HepG2 (cell line): ENCODE measurements around the gene SMYD1. TPM values are rescaled to one million over a fixed set of nuclear protein-coding genes. Genes with fewer than 3 reads are reported as not detected.
A peak's percentile ranks its signal among the peaks of the same experiment; 100 is the strongest.

Experiments
- ATF7-NPFF ChIP-seq: sonication (generic); formaldehyde crosslinking; IDR thresholded peaks from 2 replicates; pipeline ENCODE4 v1.8.1; 2023; ENCODE audit warnings: mild to moderate bottlenecking, low read depth, missing genetic modification reagents, moderate library complexity
- FOXA1 ChIP-seq, 2 experiments: fragments of 450-650 bp in 1 of 2; sonication (generic) in 1 of 2; formaldehyde crosslinking in 1 of 2; IDR thresholded peaks; 2 replicates each; pipeline versions ENCODE4 v1.4.0 to v1.6.1; 2016 to 2020; ENCODE audit warnings: missing genetic modification reagents in 1 of 2
- HCFC1 ChIP-seq: fragments of 150-350 bp; IDR thresholded peaks from 2 replicates; pipeline ENCODE4 v1.6.1; 2014; ENCODE audit warnings: low read depth, low read length
- HDAC2 ChIP-seq: sonication (generic); formaldehyde crosslinking; IDR thresholded peaks from 2 replicates; pipeline ENCODE4 v1.4.0; 2020; ENCODE audit warnings: missing genetic modification reagents
- HMG20B ChIP-seq: conservative IDR thresholded peaks from 2 replicates; pipeline ENCODE4 v1.6.1; 2016; ENCODE audit warnings: missing genetic modification reagents, missing compliant biosample characterization
- KAT2B ChIP-seq: fragments of 150-350 bp; IDR thresholded peaks from 2 replicates; pipeline ENCODE4 v1.6.1; 2014; ENCODE audit warnings: low read depth, low read length, borderline replicate concordance
- MED13 ChIP-seq: sonication (generic); formaldehyde crosslinking; IDR thresholded peaks from 2 replicates; pipeline ENCODE4 v1.5.0; 2020; ENCODE audit warnings: missing genetic modification reagents
- NFYB ChIP-seq: sonication (generic); formaldehyde crosslinking; IDR thresholded peaks from 2 replicates; pipeline ENCODE4 v1.4.0; 2020; ENCODE audit warnings: missing genetic modification reagents
- PAWR ChIP-seq: sonication (generic); formaldehyde crosslinking; IDR thresholded peaks from 2 replicates; pipeline ENCODE4 v1.4.0; 2020; ENCODE audit warnings: missing genetic modification reagents, mild to moderate bottlenecking, borderline replicate concordance
- SATB2 ChIP-seq: sonication (generic); formaldehyde crosslinking; IDR thresholded peaks from 2 replicates; pipeline ENCODE4 v1.5.0; 2020; ENCODE audit warnings: missing genetic modification reagents
- SNRNP70 ChIP-seq: fragments of 200-400 bp; formaldehyde crosslinking; IDR thresholded peaks from 2 replicates; pipeline ENCODE4 v1.6.1; 2017; ENCODE audit warnings: mild to moderate bottlenecking, low read depth, low read length, moderate library complexity
- SRSF4 ChIP-seq: fragments of 200-400 bp; formaldehyde crosslinking; IDR thresholded peaks from one replicate; pipeline ENCODE4 v1.6.1; 2018; ENCODE audit warnings: mild to moderate bottlenecking, low read depth, low read length, moderate library complexity; ENCODE audit not compliant: poor library complexity, severe bottlenecking
- ZBTB20 ChIP-seq: sonication (generic); formaldehyde crosslinking; IDR thresholded peaks from 2 replicates; pipeline ENCODE4 v1.8.1; 2023; ENCODE audit warnings: missing genetic modification reagents, low read depth, mild to moderate bottlenecking, borderline replicate concordance
- ZFP37 ChIP-seq: sonication (generic); formaldehyde crosslinking; IDR thresholded peaks from 2 replicates; pipeline ENCODE4 v1.4.0; 2020; ENCODE audit warnings: missing genetic modification reagents, borderline replicate concordance
- ZFY ChIP-seq: sonication (generic); formaldehyde crosslinking; IDR thresholded peaks from 2 replicates; pipeline ENCODE4 v1.4.0; 2020; ENCODE audit warnings: missing genetic modification reagents
- ZNF264 ChIP-seq: sonication (generic); formaldehyde crosslinking; IDR thresholded peaks from 2 replicates; pipeline ENCODE4 v1.4.0; 2020; ENCODE audit warnings: missing genetic modification reagents
- ZNF3 ChIP-seq: IDR thresholded peaks from 2 replicates; pipeline ENCODE4 v1.7.0; 2017; ENCODE audit warnings: inconsistent platforms
- ZNF331 ChIP-seq: sonication (generic); formaldehyde crosslinking; IDR thresholded peaks from 2 replicates; pipeline ENCODE4 v1.4.0; 2020; ENCODE audit warnings: missing genetic modification reagents
- ZNF430 ChIP-seq: sonication (generic); formaldehyde crosslinking; IDR thresholded peaks from 2 replicates; pipeline ENCODE4 v1.9.0; 2021; ENCODE audit warnings: mild to moderate bottlenecking, missing genetic modification reagents
- ZNF446 ChIP-seq: sonication (generic); formaldehyde crosslinking; IDR thresholded peaks from 2 replicates; pipeline ENCODE4 v1.5.0; 2020; ENCODE audit warnings: mild to moderate bottlenecking, missing genetic modification reagents
- ZNF510 ChIP-seq: sonication (generic); formaldehyde crosslinking; IDR thresholded peaks from 2 replicates; pipeline ENCODE4 v1.4.0; 2020; ENCODE audit warnings: low read depth, mild to moderate bottlenecking, missing genetic modification reagents
- ZNF552 ChIP-seq: sonication (generic); formaldehyde crosslinking; IDR thresholded peaks from 2 replicates; pipeline ENCODE4 v1.9.0; 2022; ENCODE audit warnings: missing genetic modification reagents, mild to moderate bottlenecking, borderline replicate concordance
- ZNF569 ChIP-seq: sonication (generic); formaldehyde crosslinking; IDR thresholded peaks from 2 replicates; pipeline ENCODE4 v1.5.0; 2020; ENCODE audit warnings: mild to moderate bottlenecking, missing genetic modification reagents, moderate library complexity, borderline replicate concordance
- ZNF605 ChIP-seq: sonication (generic); formaldehyde crosslinking; IDR thresholded peaks from 2 replicates; pipeline ENCODE4 v1.8.0; 2022; ENCODE audit warnings: mild to moderate bottlenecking, missing genetic modification reagents
- ZSCAN31 ChIP-seq: sonication (generic); formaldehyde crosslinking; IDR thresholded peaks from 2 replicates; pipeline ENCODE4 v1.5.0; 2020; ENCODE audit warnings: low read depth, mild to moderate bottlenecking, missing genetic modification reagents
- polyA plus RNA-seq, 8 experiments: library from polyadenylated mRNA; depleted of rRNA in 3 of 8; stranded (reverse) in 7 of 8; unstranded in 1 of 8; fragments of >200 nt; fragmentation: Illumina TruSeq in 4 of 8; extraction: Trizol in 4 of 8; gene quantifications; 2 replicates each; pipeline versions ENCODE4 v1.2.1 to v1.2.3, GENCODE V29; 2011 to 2016; ENCODE audit warnings: low read depth in 4 of 8, missing spikeins in 1 of 8, mixed read lengths in 1 of 8; ENCODE audit not compliant: insufficient read depth in 1 of 8
- total RNA-seq, 5 experiments: library from RNA; depleted of rRNA; stranded (reverse); fragments of >200 nt; fragmentation: Illumina TruSeq; extraction: Trizol; gene quantifications; 2 replicates each; pipeline ENCODE4 v1.2.3, GENCODE V29; 2016; ENCODE audit warnings: low read depth in 1 of 5
- TF ChIP-seq, protein P1 (sequence below): sonication (generic); formaldehyde crosslinking; IDR thresholded peaks from 2 replicates; pipeline ENCODE4 v1.5.0; 2020; ENCODE audit warnings: mild to moderate bottlenecking, missing genetic modification reagents, moderate library complexity
- TF ChIP-seq, protein P2 (sequence below): sonication (generic); formaldehyde crosslinking; IDR thresholded peaks from 2 replicates; pipeline ENCODE4 v1.9.0; 2021; ENCODE audit warnings: missing genetic modification reagents, borderline replicate concordance

The SMYD1 gene
- total and polyA plus RNA-seq, 2 of the 13 experiments (the other 11 are each of a cell fraction or from before 2014, with no cell fraction given), result not detected

DNA sequence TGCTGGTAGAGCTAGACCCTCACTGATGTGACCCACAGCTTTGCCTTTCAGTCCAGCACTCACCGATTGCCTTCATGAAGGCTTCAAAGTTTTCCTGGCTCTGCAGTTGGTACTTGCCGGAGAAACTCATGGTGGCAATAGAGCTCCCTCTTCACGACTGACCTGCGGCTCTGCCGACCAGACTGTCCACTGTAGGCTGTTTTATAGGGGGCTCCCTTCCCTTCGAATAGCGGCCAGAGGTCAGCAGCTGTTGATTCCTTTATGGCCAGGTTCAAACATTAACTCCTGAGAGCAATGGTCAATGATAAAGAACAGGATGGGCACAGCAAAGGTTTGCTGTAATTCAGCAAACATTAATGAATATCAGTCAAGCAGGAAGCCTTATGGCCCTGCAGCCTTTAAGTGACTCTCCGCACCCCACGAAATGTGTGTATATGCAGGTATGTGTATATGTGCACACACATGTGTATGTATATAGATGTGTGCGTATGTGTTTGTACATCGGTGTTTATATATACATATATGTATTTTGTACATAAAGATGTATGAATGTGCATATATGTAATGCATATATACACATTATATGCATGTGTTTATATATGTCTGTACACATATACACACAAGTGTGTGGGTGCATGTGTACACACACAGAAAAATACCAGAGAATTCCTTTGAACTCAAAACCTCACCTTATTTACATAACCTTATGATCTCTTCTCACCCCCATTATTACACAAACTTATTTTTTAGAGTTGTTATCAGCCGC is 60.4 kb downstream of the SMYD1 start, which contains the start of gene FABP1 (continued):
- TF ChIP-seq ZNF430, result peak; percentile 97
- TF ChIP-seq ZNF510 (CRISPR knock-in tag), result peak; percentile 13; the same call in 1 of the 2 replicates
- no peak for TF ChIP-seq ZNF446 (CRISPR knock-in tag)
- TF ChIP-seq KAT2B, result no peak
- TF ChIP-seq PAWR, result no peak
- TF ChIP-seq ZNF264, result peak; percentile 63; the same call in 1 of the 2 replicates
- TF ChIP-seq, protein P1, sequence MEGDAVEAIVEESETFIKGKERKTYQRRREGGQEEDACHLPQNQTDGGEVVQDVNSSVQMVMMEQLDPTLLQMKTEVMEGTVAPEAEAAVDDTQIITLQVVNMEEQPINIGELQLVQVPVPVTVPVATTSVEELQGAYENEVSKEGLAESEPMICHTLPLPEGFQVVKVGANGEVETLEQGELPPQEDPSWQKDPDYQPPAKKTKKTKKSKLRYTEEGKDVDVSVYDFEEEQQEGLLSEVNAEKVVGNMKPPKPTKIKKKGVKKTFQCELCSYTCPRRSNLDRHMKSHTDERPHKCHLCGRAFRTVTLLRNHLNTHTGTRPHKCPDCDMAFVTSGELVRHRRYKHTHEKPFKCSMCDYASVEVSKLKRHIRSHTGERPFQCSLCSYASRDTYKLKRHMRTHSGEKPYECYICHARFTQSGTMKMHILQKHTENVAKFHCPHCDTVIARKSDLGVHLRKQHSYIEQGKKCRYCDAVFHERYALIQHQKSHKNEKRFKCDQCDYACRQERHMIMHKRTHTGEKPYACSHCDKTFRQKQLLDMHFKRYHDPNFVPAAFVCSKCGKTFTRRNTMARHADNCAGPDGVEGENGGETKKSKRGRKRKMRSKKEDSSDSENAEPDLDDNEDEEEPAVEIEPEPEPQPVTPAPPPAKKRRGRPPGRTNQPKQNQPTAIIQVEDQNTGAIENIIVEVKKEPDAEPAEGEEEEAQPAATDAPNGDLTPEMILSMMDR (CRISPR knock-in tag), result peak; percentile 70
- TF ChIP-seq, protein P2, sequence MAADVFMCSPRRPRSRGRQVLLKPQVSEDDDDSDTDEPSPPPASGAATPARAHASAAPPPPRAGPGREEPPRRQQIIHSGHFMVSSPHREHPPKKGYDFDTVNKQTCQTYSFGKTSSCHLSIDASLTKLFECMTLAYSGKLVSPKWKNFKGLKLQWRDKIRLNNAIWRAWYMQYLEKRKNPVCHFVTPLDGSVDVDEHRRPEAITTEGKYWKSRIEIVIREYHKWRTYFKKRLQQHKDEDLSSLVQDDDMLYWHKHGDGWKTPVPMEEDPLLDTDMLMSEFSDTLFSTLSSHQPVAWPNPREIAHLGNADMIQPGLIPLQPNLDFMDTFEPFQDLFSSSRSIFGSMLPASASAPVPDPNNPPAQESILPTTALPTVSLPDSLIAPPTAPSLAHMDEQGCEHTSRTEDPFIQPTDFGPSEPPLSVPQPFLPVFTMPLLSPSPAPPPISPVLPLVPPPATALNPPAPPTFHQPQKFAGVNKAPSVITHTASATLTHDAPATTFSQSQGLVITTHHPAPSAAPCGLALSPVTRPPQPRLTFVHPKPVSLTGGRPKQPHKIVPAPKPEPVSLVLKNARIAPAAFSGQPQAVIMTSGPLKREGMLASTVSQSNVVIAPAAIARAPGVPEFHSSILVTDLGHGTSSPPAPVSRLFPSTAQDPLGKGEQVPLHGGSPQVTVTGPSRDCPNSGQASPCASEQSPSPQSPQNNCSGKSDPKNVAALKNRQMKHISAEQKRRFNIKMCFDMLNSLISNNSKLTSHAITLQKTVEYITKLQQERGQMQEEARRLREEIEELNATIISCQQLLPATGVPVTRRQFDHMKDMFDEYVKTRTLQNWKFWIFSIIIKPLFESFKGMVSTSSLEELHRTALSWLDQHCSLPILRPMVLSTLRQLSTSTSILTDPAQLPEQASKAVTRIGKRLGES (CRISPR knock-in tag), result no peak; the same call in 1 of the 2 replicates
- peak; percentile 72 for TF ChIP-seq HMG20B (CRISPR knock-in tag)
- peak; percentile 90 for TF ChIP-seq ZNF605
- no peak for TF ChIP-seq HCFC1
- peak; percentile 22; the same call in 1 of the 2 replicates for TF ChIP-seq NFYB (CRISPR knock-in tag)
- no peak for TF ChIP-seq SNRNP70
- TF ChIP-seq HDAC2 (CRISPR knock-in tag), result peak; percentile 81
- no peak for TF ChIP-seq SRSF4
- peak; percentile 45; the same call in 1 of the 2 replicates for TF ChIP-seq ZFY (CRISPR knock-in tag)
- peak; percentile 95 for TF ChIP-seq ATF7-NPFF (CRISPR knock-in tag)
- TF ChIP-seq ZNF331 (CRISPR knock-in tag), result peak; percentile 96
- peak; percentile 28; the same call in 1 of the 2 replicates for TF ChIP-seq ZNF552 (CRISPR knock-in tag)
- peak; percentile 96 for TF ChIP-seq ZBTB20 (CRISPR knock-in tag)
- TF ChIP-seq MED13 (CRISPR knock-in tag), result peak; percentile 79; the same call in 1 of the 2 replicates
- TF ChIP-seq ZSCAN31 (CRISPR knock-in tag), result peak; percentile 92
- 0 out of 2 replicates have a peak, but pooled peaks have one; percentile 29 for TF ChIP-seq ZFP37 (CRISPR knock-in tag)
- peak; percentile 6; the same call in 1 of the 2 replicates for TF ChIP-seq SATB2
- peak; percentile 97 for TF ChIP-seq FOXA1 (IDR thresholded peaks at IDR 0.05)
- peak; percentile 97 for TF ChIP-seq FOXA1 (CRISPR knock-in tag; IDR thresholded peaks at IDR 0.05)
- TF ChIP-seq ZNF3, result peak; percentile 77; the same call in 1 of the 2 replicates
- TF ChIP-seq ZNF569, result peak; percentile 40; the same call in 1 of the 2 replicates
